Measurements from ENCODE around the gene SLC23A1. TPM values are rescaled to one million over a fixed set of nuclear protein-coding genes. Genes with fewer than 3 reads are reported as not detected.
A peak's percentile ranks its signal among the peaks of the same experiment; 100 is the strongest.

Gene SLC23A1
- not detected in 2 replicates for total RNA-seq (2014; rRNA removed; shearing (Covaris generic); ENCODE audit: low replicate concordance)

GRCh38 chr5:139383275-139383992, at the start of gene SLC23A1:
Gene SLC23A1 (minus strand): TSS chr5:139383297. CDS start chr5:139383253, 44 bp downstream.
- Histone ChIP-seq H3K9me3 (no peaks in the 10 kb centered on the region), H3K4me3 (no peak within 1 kb of the TSS), H3K27me3 (no peaks in the 10 kb centered on the region), H3K36me3 (no peaks in the 10 kb centered on the region)
- DNase-seq = no peak

DNA sequence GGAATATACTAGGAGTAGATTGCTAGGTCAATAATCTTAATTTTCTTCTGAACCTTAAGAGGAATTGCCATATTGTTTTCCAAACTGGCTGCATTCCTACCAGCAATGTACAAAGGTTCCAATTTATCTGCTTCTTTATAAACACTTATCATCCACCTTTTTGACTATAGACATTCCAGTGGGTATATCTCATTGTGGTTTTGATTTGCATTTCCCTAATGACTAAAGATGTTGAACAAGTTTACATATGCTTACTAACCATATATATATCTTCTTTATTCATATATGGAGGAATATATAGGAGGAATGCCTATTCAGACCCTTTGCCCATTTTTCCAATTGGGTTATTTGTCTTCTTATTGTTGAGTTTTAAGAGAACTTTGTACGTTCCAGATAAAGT, 48.6 kb upstream of the SLC23A1 start:
- no peaks in the 10 kb centered on the region for H3K36me3 ChIP-seq
- H3K9me3 ChIP-seq = no peaks in the 10 kb centered on the region
- H3K27me3 ChIP-seq = no peaks in the 10 kb centered on the region
- DNase-seq = no peak
- no peak overlapping the region for H3K4me3 ChIP-seq

GRCh38 chr5:139430015-139430414, 46.9 kb upstream of the SLC23A1 start:
- no peak overlapping the region for H3K4me3 ChIP-seq
- no peak for DNase-seq
- no peaks in the 10 kb centered on the region for H3K36me3 ChIP-seq
- no peaks in the 10 kb centered on the region for H3K9me3 ChIP-seq
- no peaks in the 10 kb centered on the region for H3K27me3 ChIP-seq

DNA sequence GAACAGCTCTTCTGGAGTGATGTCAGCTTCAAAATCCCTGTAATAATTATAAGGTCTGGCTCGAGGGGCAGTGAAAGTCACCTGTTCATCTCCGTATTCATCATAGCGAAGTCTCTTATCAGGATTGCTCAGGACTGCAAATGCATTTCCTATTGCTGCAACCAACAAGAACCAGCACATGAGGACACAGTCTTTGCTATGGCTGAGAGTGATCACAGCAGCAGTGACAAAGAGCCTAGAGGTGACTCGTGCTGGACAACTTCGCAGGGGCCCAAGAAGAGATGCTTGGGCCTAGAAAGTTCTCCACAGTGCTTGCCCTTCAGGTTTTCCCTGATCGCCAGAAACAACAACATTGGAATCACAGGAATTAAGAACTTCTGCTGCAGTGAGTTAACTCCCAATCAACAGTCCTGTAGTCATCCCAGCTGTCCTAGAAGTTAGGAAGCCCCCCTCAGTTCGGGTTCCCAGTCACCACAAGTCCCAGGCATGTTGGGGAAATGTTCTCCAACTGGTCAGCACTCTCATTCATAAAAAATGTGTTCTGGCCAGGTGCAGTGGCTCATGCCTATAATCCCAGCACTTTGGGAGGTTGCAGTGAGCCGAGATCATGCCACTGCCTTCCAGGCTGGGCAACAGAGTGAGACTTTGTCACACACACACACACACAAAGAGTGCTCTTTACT, 43.2 kb upstream of the SLC23A1 start:
- H3K9me3 ChIP-seq = no peaks in the 10 kb centered on the region
- no peak overlapping the region for H3K4me3 ChIP-seq
- H3K27me3 ChIP-seq = no peaks in the 10 kb centered on the region
- no peaks in the 10 kb centered on the region for H3K36me3 ChIP-seq
- DNase-seq = peak; percentile 58

DNA sequence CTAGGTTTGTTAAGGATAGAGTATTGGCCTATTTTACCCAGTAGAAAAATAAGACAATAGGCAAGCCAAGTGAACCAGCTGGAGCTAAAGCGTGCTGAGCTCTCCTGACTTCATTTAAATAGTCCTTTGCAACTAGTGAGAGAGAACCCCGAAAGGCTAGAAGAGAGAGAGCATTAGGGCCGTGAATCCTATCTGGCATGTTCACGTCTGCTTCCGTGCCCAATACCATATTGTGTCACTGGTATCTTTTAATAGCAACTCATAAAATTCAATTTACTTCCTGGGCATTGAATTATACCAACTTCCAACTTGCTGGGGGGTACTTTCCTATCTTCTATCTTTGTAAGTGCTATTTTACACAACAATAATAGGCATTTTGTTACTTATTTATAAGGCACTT, 42.4 kb upstream of the SLC23A1 start:
- no peaks in the 10 kb centered on the region for H3K27me3 ChIP-seq
- H3K9me3 ChIP-seq = no peaks in the 10 kb centered on the region
- DNase-seq = no peak
- H3K36me3 ChIP-seq = no peaks in the 10 kb centered on the region
- H3K4me3 ChIP-seq = no peak overlapping the region

DNA sequence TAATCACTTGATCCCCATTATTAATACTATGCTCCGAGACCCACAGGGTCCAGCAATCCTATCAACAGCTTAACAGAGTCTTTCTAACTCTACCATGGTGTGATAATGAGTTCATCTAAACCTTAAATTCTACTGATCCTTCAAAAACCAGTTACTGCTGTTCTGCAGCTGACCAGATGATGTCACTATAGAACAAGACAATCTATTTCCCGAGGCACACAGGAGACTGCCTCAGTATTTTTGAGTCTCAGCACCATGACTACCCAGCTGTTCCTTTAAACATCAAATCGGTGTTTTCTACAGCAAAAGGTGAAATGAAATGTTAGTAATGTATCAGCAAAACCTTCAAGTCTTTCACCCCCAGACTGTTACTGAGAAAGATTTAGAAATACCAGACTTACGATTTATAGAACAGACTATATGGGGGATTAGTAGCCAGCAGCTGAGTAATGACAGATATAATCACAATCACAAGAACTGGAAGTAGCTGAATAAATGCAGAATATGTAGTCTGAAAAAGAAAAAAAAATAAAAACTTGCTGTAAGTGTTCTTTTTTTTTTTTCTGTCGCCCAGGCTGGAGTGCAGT, 39.3 kb upstream of the SLC23A1 start:
- no peaks in the 10 kb centered on the region for H3K9me3 ChIP-seq
- no peak overlapping the region for H3K4me3 ChIP-seq
- H3K36me3 ChIP-seq = no peaks in the 10 kb centered on the region
- DNase-seq = no peak
- H3K27me3 ChIP-seq = no peaks in the 10 kb centered on the region

DNA sequence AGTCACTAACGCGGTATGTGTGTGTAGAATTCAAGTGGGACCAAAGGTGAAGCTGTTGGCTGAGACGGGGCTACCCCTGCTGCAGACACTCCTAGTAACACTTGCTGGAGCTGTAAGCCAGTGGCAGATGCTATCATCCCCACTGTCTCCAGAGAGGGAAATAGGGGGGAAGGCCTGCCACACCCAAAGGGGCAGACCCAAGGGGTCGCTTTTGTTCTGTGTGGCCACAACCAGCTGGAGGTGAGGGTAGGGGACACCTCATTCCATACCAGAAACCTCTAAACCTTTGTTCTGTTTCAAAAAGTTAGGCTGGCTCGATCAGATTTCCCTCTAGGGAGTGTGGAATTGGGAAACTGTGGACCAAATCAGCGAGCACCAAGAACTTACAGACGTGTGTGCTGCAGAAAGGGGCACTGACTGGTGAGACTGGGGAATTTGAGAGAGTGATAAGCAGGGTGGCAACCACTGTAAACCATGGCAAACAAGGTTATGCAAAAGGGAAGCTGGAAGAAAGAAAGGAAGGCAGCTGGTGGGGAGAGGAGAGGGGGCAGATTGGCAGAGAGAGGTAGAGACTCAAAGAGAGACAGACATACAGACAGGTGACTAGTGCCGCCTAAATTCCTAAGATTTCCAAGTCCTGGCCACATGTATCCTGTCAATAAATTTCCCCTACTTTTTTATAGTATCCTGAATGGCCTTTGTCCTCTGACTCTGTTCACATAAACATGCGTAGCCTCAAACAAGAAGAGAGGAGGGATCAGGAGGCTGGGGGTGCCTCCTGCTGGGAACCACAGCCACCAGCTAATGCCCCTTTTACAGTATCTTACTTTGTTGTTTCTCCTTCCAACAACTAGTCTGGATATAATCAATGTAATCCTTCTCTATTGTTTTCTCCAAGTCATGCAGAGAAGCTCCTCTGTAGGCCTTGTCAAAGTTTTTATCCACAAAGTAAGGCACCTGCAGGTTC, 36.4 kb upstream of the SLC23A1 start:
- DNase-seq = no peak
- no peaks in the 10 kb centered on the region for H3K9me3 ChIP-seq
- H3K27me3 ChIP-seq = no peaks in the 10 kb centered on the region
- no peak overlapping the region for H3K4me3 ChIP-seq
- no peaks in the 10 kb centered on the region for H3K36me3 ChIP-seq

DNA sequence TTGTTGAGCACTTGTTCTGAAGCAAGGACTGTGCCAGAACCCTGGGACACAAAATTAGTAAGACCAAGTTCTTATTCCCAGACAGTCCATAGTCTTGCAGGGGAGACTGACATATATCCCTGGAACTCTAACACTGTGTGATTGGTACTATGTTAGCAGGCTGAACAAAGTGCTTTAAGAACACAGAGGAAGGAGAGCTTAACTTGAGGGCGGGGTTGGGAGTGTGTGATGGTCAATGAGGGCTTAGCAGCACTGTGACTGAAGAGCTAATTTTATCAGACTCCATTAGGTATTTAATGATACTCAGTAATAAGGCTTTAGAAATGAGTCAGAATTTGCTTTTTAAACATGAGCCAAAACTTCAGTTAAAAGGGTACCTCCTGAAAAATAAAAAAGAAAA, 35.7 kb upstream of the SLC23A1 start:
- no peak for DNase-seq
- no peak overlapping the region for H3K4me3 ChIP-seq
- no peaks in the 10 kb centered on the region for H3K27me3 ChIP-seq
- no peaks in the 10 kb centered on the region for H3K9me3 ChIP-seq
- no peaks in the 10 kb centered on the region for H3K36me3 ChIP-seq

DNA sequence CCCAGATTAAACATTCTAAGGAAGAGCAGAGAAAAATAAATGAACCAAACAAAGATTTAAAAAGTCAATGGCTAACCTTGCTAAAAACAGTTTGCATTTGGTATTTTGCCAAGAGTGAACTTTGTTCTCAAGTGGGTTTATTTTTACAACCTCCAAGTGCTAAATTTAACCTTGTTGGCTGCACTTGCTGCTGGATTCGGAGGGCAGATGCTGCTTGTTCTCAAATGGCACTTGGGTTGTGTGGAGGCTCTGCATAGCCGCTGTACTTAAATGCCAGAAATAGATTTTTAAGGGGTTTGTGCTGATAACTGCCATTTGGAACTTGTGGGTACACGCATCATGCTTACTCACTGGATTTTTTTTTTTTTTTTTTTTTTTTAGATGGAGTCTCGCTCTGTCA, 34.1 kb upstream of the SLC23A1 start:
- Histone ChIP-seq H3K36me3 (no peaks in the 10 kb centered on the region), H3K4me3 (no peak overlapping the region), H3K27me3 (no peaks in the 10 kb centered on the region), H3K9me3 (no peaks in the 10 kb centered on the region)
- DNase-seq = peak; percentile 29

DNA sequence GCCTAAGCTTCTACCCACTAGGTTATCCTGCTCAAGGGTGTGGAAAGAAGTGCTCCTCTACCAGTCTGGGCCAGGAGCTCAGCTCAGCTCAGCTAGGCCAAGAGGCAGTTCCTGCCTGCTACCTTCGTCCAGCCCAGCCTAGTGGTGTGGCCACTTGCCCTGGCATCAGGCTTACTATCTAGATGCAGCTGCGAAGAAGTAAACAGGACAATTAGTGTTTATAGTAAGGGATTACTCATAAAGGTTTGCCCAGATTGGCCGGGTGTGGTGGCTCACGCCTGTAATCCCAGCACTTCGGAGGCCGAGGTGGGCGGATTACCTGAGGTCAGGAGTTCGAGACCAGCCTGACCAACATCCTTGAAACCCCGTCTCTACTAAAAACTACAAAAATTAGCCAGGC, 33.6 kb upstream of the SLC23A1 start:
- H3K27me3 ChIP-seq = no peaks in the 10 kb centered on the region; the same call in 1 of the 2 replicates
- DNase-seq = peak; percentile 93
- H3K9me3 ChIP-seq = no peaks in the 10 kb centered on the region
- no peaks in the 10 kb centered on the region for H3K36me3 ChIP-seq
- H3K4me3 ChIP-seq = no peak overlapping the region

- H3K9me3 ChIP-seq = no peaks in the 10 kb centered on the region
- no peaks in the 10 kb centered on the region; the same call in 1 of the 2 replicates for H3K27me3 ChIP-seq
- no peaks in the 10 kb centered on the region for H3K36me3 ChIP-seq
- no peak overlapping the region for H3K4me3 ChIP-seq
- DNase-seq = no peak
These were observed 32.8 kb upstream of the SLC23A1 start for GRCh38 chr5:139415869-139416268.

- Histone ChIP-seq H3K9me3 (no peaks in the 10 kb centered on the region), H3K4me3 (no peak overlapping the region), H3K36me3 (no peaks in the 10 kb centered on the region), H3K27me3 (no peaks in the 10 kb centered on the region; the same call in 1 of the 2 replicates)
- no peak for DNase-seq
These were observed 32.2 kb upstream of the SLC23A1 start for GRCh38 chr5:139415221-139415861.

DNA sequence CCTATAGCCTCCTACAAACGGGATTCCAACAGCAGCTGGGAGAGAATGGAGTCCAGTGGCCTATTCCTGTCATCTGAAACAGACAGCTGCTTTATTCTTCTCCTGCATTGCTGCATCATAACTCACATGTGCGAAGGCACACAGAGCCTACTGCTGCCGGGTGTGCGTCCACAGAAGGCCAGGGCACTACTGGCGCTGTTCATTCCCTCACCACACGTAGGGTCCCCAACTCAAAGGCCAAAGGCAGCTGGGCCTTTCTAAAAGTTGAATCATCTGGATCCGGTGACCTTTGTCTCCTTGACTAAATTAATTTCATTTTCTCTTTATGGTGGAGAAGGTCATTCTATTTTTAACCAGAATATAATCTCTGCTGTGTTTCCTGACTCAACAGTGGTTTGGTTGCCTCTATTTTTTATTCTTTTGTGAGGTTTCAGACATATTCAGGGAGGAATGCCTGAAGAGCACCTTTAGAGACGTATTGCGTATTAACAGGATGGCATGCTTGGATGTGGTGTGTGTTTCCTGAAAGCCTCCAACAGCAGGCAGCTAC, 31.6 kb upstream of the SLC23A1 start:
- Histone ChIP-seq H3K36me3 (no peaks in the 10 kb centered on the region), H3K9me3 (no peaks in the 10 kb centered on the region), H3K27me3 (no peaks in the 10 kb centered on the region; the same call in 1 of the 2 replicates), H3K4me3 (no peak overlapping the region)
- no peak for DNase-seq

DNA sequence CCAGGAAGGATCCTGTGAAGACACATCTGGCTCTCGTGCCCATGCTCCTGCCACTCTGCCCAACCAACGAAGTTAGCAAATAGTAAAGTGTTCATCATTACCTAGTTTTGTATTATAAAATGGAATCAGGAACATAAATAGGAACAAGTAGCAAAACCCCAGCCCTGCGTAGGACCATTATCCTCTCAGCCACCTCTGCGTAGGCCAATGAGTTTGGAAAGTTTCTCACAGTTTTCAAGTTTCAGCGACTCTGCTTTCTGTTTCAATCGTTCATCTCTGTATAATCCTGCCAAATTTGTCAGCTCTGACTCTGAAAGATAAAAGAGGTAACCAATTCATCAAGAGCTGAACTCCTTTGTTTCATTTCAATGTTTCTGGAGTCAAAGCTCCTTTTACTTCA, 30.9 kb upstream of the SLC23A1 start:
- DNase-seq = no peak
- no peaks in the 10 kb centered on the region for H3K36me3 ChIP-seq
- no peaks in the 10 kb centered on the region for H3K9me3 ChIP-seq
- no peaks in the 10 kb centered on the region; the same call in 1 of the 2 replicates for H3K27me3 ChIP-seq
- H3K4me3 ChIP-seq = no peak overlapping the region

DNA sequence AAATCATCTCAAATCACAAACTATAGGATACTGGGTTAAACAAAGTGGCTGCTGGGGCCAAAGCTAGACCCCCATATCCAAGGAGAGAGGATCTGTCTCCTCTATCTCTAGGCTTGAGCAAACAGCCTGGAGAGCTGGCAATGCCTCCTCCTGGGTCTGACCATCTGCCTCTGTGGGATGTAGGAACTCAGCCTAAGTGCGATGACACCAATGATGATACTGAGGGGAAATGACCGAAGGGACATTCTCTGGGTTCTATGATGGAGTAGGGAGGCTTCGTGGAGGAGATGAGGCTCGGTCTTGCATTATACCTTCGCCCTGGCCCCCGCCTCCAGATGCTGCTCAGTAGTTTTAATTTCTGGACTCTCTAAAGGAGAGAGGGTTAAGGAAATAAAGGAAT, 30.1 kb upstream of the SLC23A1 start:
- Histone ChIP-seq H3K4me3 (no peak overlapping the region), H3K27me3 (no peaks in the 10 kb centered on the region; the same call in 1 of the 2 replicates), H3K9me3 (no peaks in the 10 kb centered on the region), H3K36me3 (no peaks in the 10 kb centered on the region)
- DNase-seq = no peak

Data from MG63 (cell line).